HG03039 (cell line): ENCODE data around the gene ZNF212.
"Not testable (repeated sequence)": the region's sequence is repeated elsewhere in the genome, so short reads cannot be mapped to it uniquely, and the experiment has no call there.

Source experiments
- ATAC-seq: cut with Tn5 transposase; IDR thresholded peaks from one replicate; pipeline ENCODE4 v1.9.1; 2021; ENCODE audit warnings: mild to moderate bottlenecking, moderate library complexity; ENCODE audit not compliant: unreplicated experiment

ZNF212 gene

DNA sequence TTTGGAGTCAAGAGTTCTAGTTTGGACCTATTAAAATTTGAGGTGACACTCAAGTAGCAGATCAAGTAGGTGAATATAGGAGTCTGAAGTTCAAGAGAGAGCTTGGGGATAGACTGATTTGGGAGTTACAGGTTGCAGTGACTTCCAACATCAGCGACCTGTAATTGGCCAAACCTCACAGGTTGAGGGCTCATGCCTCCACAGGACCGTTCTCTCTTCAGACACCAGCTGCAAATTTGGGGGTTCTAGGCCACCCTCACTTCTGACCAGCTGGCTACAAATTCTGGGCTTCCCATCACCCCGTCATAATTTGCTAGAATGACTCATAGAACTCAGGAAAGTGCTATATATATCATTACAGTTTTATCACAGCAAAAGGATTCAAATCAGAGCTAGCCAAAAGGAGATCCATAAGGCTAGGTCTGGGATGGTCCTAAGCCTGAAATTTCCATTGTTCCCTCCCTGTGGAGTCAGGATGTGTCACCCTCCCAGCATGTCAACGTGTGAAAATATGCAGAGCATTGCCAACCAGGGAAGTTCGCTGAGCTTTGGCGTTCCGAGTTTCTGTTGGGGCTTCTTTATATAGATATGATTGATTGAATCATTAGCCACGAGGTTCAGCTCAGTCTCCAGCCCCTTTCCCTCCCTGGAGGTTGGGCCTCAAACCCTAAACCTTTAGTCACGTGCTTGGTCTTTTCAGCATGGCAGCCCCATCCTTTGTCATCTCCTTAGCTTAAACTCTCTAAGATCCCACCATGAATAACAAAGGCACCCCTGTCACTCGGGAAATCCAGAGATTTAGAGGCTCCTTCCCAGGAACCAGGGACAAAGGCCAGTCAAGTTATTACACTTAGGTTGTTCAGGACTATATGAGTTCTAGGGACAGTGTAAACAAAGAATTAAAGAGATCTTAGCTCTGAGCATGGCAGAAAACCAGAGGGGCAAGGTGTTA lies 20.7 kb upstream of the ZNF212 start:
- ATAC-seq, result no peak

DNA sequence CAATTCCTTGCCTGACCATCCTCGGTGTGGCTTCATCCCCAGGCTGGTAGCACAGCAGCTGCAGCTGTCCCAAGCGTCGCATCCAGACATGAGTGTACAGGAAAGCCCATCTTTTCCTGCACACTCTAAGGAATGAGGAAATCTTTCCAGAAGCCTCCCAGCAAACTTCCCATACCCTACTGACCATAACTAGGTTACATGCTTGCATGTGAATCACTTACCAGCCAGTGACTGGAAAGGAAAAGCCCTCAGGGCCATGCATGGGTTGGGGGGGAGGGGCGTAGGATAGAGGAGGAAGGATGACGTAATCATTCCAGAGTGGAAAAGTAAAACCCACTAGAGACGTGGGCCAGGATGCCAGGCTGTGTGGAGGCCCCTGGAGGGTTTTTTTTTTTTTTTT lies 18.9 kb upstream of the ZNF212 start:
- no peak for ATAC-seq

GRCh38 chr7:149223176-149223575 lies 16.3 kb upstream of the ZNF212 start:
- no peak for ATAC-seq

DNA sequence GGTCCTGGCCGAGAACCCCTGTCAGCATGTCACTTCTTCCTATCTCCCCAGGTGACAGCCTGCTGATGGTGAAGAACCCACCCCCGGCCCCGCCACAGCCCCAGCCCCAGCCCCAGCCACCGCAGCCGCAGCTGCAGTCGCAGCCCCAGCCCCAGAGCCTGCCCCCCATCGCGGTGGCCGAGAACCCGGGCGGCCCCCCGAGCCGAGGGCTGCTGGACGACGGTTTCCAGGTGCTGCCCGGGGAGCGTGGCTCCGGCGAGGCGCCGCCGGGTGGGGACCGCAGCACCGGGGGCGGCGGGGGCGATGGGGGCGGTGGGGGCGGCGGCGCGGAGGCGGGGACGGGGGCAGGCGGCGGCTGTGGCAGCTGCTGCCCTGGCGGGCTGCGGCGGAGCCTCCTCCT lies 15.7 kb upstream of the ZNF212 start:
- no peak for ATAC-seq

DNA sequence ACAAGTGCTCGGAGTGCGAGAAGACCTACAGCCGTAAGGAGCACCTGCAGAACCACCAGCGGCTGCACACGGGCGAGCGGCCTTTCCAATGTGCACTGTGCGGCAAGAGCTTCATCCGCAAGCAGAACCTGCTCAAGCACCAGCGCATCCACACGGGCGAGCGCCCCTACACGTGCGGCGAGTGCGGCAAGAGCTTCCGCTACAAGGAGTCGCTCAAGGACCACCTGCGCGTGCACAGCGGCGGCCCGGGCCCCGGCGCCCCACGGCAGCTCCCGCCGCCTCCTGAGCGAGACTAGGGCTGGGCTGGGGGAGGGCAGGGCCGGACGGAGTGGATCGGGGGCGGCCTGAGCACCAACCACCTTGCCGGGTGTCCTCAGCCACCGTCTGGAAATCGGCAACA lies 15.1 kb upstream of the ZNF212 start:
- ATAC-seq, result no peak

- ATAC-seq, result no peak
Observed at GRCh38 chr7:149225106-149225505, 14.3 kb upstream of the ZNF212 start.

GRCh38 chr7:149225656-149226055 lies 13.8 kb upstream of the ZNF212 start:
- ATAC-seq, result no peak

DNA sequence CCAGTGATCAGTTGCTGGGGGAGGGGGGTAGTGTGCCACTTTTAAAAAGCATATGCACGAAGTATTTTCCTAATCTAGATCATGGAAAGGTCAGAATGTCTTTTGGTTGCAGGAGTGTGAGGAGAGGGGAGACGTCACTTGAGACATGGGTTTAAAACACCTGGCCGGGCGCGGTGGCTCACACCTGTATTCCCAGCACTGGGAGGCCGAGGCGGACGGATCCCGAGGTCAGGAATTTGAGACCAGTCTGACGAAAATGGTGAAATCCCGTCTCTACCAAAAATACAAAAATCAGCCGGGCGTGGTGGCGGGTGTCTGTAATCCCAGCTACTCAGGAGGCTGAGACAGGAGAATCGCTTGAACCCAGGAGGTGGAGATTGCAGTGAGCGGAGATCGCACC lies 13.1 kb upstream of the ZNF212 start:
- not testable (repeated sequence) for ATAC-seq

DNA sequence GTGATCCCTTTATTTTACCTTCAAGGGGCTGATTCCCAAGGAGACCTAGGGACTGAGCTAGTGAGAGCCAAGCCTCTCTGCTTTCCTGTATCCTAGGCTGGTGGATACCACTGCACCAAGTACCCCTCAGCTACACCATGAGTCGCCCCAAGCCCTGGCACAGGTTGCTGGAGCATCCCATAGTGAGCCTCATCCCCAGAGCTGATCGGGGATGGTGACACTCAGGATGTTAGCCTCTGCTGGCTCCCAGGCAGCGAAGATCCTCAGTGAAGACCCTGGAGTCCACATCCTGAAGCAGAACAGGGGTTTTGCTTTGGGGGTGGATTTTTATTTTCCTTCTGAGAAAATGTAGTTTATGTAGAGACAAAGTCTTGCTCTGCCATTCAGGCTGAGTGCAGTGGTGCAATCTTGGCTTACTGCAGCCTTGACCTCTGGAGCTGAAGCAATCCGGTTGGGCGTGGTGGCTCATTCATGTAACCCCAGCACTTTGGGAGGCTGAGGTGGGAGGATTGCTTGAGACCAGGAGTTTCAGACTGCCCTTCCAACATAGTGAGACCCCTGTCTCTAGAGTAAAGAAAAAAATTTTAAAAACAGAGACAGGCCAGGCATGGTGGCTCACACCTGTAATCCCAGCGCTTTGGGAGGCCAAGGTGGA lies 12.5 kb upstream of the ZNF212 start:
- ATAC-seq, result no peak

GRCh38 chr7:149228831-149229471 lies 10.5 kb upstream of the ZNF212 start:
- ATAC-seq, result no peak

GRCh38 chr7:149229526-149229925 lies 9.9 kb upstream of the ZNF212 start:
- no peak for ATAC-seq

DNA sequence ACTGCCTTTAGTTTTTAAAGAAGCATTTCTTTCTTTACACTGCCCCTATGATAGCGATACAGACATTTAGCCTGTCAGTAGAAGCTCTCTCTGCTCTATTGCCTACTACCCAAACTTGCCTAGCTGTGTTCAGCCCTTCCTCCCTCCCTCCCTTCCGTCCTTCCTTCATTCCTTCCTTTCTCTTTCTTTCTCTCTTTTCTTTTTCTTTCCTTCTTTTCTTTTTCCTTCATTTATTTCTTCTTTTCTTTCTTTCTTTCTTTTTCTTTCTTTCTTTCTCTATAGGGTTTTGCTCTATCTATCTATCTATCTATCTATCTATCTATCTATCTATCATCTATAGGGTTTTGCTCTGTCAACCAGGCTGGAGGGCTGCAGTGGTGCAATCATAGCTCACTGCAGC lies 7.1 kb upstream of the ZNF212 start:
- ATAC-seq, result no peak

- not testable (repeated sequence) for ATAC-seq
Observed at GRCh38 chr7:149233655-149234204, 5.7 kb upstream of the ZNF212 start.

DNA sequence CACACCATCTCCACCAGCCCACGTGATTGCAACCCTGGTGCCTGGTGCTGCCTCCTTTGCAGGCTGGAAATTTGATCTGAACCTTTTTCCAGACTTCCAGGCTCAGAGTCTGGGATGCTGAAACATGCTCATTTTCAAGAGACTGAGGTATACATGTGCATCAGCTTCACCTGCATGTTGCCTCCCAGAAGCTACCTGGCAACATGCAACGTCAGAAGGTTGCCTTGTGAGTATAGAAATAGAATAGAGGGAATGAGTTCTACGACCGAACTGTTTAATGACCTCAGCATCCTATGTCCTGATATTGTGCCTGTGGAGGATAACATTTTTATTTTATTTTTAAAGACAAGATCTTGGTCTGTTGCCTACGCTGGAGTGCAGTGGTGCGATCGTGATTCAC lies 1.9 kb upstream of the ZNF212 start:
- ATAC-seq, result no peak

DNA sequence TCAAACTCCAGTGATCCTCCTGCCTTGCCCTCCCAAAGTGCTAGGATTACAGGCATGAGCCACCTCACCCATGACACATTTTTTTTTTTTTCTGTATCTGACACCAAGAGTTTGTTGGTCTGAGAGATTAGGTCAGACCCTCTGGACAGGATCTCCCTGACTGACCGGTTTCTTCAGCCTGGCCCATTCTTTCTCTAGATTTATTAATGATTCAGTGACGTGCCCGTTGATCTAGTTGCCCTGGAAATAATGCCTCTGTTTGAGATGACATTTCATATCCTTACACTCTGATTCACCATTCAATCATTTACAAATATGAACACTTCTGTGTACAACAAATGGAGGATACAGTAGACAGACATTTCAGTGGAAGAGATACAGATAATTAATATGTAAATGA lies 1.4 kb upstream of the ZNF212 start:
- ATAC-seq, result no peak

DNA sequence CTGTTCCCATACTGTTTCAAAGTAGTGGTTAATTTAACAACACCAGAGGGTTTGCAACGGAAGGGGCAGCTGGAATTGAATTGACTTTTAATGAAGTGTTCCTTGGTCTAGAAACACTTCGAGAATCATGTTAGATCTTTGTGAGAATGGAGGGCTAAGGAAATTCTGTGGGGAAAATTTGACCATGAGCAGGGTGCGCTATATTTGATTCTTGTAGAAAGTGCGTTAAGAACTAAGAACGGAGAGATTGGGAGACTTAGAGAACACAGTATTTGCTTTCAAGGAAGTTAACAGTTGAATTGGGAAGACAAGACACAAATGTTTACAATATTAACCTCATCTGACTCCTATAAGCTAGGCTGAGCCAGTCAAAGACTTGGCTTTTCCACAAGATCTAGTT lies 1.2 kb downstream of the ZNF212 start:
- ATAC-seq, result no peak

DNA sequence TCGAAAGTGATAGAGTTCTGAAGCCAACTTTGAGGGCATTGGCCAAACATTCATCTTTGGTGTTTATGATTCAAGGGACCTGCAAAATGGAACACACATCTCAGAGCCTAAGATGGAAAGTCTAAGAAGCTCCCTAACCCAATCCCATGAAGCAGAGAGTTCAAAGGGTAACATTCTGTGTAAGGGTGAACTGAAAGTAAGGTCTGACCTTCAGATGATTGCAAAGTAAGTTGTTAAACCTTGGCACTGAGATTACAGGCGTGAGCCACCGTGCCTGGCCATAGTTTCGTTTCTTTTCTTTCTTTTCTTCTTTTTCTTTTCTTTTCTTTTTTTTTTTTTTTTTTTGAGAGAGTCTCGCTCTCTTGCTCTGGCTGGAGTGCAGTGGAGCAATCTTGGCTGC lies 2.2 kb downstream of the ZNF212 start:
- no peak for ATAC-seq

GRCh38 chr7:149245244-149245643 lies 5.8 kb downstream of the ZNF212 start:
- ATAC-seq, result no peak

- no peak for ATAC-seq
Observed at GRCh38 chr7:149245744-149246143, 6.3 kb downstream of the ZNF212 start.

GRCh38 chr7:149248777-149249176 lies 9.3 kb downstream of the ZNF212 start:
- ATAC-seq, result no peak

GRCh38 chr7:149250151-149250550 lies 10.7 kb downstream of the ZNF212 start:
- not testable (repeated sequence) for ATAC-seq
